Endodermal cell (in vitro differentiated cells): ENCODE data around the gene TSSK6. TPM values are rescaled to one million over a fixed set of nuclear protein-coding genes. Genes with fewer than 3 reads are reported as not detected.

Source experiments
- DNase-seq: peaks from one replicate; pipeline ENCODE4 v3.0.0-alpha.2; 2017
- H3K27ac ChIP-seq: 2 replicates; pipeline ENCODE4 v1.5.1; 2013; ENCODE audit warnings: mild to moderate bottlenecking, low read depth, low read length, moderate library complexity
- H3K27me3 ChIP-seq: 2 replicates; pipeline ENCODE4 v1.6.1; 2013; ENCODE audit warnings: mild to moderate bottlenecking, low read length, moderate library complexity; ENCODE audit not compliant: insufficient read depth, control insufficient read depth, poor library complexity, severe bottlenecking
- H3K36me3 ChIP-seq: 2 replicates; pipeline ENCODE4 v1.7.0; 2013; ENCODE audit warnings: mild to moderate bottlenecking, low read length, moderate library complexity; ENCODE audit not compliant: control insufficient read depth, insufficient read depth
- H3K4me1 ChIP-seq: one replicate; pipeline ENCODE4 v1.7.0; 2013; ENCODE audit warnings: low read length; ENCODE audit not compliant: control insufficient read depth, insufficient read depth
- H3K4me3 ChIP-seq: 2 replicates; pipeline ENCODE4 v1.5.1; 2013; ENCODE audit warnings: mild to moderate bottlenecking, low read length, moderate library complexity
- H3K9ac ChIP-seq: 2 replicates; pipeline ENCODE4 v1.6.1; 2013; ENCODE audit warnings: mild to moderate bottlenecking, low read length, moderate library complexity; ENCODE audit not compliant: poor library complexity, severe bottlenecking; ENCODE audit errors: extremely low read depth
- H3K9me3 ChIP-seq: 2 replicates; pipeline ENCODE4 v1.6.1; 2013; ENCODE audit warnings: mild to moderate bottlenecking, low read length, moderate library complexity; ENCODE audit not compliant: control insufficient read depth
- H3K27ac Mint-ChIP-seq: 2 replicates; pipeline ENCODE4 v1.8.0; 2020; ENCODE audit warnings: mixed read lengths
- H3K27me3 Mint-ChIP-seq: 2 replicates; pipeline ENCODE4 v1.8.0; 2021; ENCODE audit warnings: mild to moderate bottlenecking, mixed read lengths; ENCODE audit not compliant: insufficient read depth
- H3K36me3 Mint-ChIP-seq: 2 replicates; pipeline ENCODE4 v1.8.0; 2020; ENCODE audit warnings: low read depth, mixed read lengths
- H3K4me1 Mint-ChIP-seq: 2 replicates; pipeline ENCODE4 v1.8.0; 2020; ENCODE audit warnings: mixed read lengths
- H3K4me3 Mint-ChIP-seq: 2 replicates; pipeline ENCODE4 v1.8.0; 2020; ENCODE audit warnings: mild to moderate bottlenecking, moderate library complexity, mixed read lengths
- H3K9me3 Mint-ChIP-seq: 2 replicates; pipeline ENCODE4 v1.8.0; 2020; ENCODE audit warnings: mild to moderate bottlenecking, mixed read lengths
- WGBS, 2 experiments: methylation state at CpG; one replicate each; pipeline versions ENCODE4 v1.1.5 to v1.1.7; 2013; ENCODE audit warnings: missing lambda C conversion rate in 2 of 2, mixed read lengths in 1 of 2; ENCODE audit not compliant: insufficient coverage in 1 of 2, insufficient read length in 1 of 2; 5-methylcytosine and 5-hydroxymethylcytosine counted together
- total RNA-seq, 2 donors: library from RNA; stranded (reverse); fragmentation: NEBNext Ultra II Directional in 1 of 2; extraction: Animal tissue kit (Norgen Biotek cat#: 25700) in 1 of 2; gene quantifications; 2 replicates in 1 of 2; 3 replicates in 1 of 2; pipeline ENCODE4 v1.2.1, GENCODE V29; 2021
- TF ChIP-seq, protein P1 (sequence below): fragments of 200-600 bp; sonication (generic); conservative IDR thresholded peaks from 2 replicates; pipeline ENCODE4 v1.5.0; 2021; ENCODE audit warnings: antibody characterized with exemption, mild to moderate bottlenecking

The TSSK6 gene
- total RNA-seq, 2 donors from 2014 or later: 2.9 to 5.0 TPM

DNA sequence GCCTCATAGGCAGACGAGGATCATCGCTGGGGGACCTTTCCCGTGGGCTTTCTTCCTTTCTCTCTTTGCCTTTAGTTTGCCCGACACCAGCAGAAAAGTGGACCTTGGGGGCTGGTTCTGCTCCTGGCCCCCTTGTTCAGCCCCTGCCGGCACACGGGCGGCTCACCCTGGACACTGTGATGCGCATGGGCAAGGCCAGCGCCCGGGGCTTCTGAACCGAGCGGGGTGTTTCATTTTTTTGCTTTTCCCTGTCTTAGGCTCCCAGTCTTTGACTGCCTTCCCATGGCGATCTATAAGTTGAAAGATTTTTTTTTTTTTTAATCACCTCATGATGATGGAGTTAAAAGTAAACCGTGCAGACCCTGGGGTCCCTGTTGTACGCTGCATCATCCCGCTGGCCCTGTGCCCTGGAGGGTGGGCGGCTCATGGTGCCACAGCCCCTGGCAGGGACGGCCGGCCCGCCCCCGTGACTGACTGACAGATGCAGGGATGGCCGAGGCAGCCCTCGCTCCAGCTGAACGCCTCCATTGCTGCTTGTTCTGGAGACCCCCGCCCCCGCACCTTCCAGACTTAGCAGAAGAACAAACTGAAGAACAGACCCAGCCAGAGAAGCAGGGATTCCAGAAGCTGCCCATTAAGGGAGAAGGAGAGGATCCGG, 9.6 kb downstream of the TSSK6 start:
- DNase-seq: no peak
- no peaks in the 10 kb centered on the region for H3K27me3 ChIP-seq
- no peaks in the 10 kb centered on the region for H3K9me3 ChIP-seq
- Mint-ChIP-seq H3K27me3 (no peaks in the 10 kb centered on the region), H3K4me1 (peaks cover 2% of the 10 kb centered on the region), H3K4me3 (no peak overlapping the region), H3K9me3 (no peaks in the 10 kb centered on the region), H3K27ac (no peak overlapping the region), H3K36me3 (peaks cover 59% of the 10 kb centered on the region)
- H3K9ac ChIP-seq: no peak overlapping the region
- no peak overlapping the region for H3K27ac ChIP-seq
- H3K4me1 ChIP-seq: no peaks in the 10 kb centered on the region
- H3K4me3 ChIP-seq: no peak overlapping the region
- 94 to 96% methylated on average over 13 to 27 of the region's 27 CpGs for WGBS, 2 experiments
- TF ChIP-seq, protein P1, sequence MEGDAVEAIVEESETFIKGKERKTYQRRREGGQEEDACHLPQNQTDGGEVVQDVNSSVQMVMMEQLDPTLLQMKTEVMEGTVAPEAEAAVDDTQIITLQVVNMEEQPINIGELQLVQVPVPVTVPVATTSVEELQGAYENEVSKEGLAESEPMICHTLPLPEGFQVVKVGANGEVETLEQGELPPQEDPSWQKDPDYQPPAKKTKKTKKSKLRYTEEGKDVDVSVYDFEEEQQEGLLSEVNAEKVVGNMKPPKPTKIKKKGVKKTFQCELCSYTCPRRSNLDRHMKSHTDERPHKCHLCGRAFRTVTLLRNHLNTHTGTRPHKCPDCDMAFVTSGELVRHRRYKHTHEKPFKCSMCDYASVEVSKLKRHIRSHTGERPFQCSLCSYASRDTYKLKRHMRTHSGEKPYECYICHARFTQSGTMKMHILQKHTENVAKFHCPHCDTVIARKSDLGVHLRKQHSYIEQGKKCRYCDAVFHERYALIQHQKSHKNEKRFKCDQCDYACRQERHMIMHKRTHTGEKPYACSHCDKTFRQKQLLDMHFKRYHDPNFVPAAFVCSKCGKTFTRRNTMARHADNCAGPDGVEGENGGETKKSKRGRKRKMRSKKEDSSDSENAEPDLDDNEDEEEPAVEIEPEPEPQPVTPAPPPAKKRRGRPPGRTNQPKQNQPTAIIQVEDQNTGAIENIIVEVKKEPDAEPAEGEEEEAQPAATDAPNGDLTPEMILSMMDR: no peak
- H3K36me3 ChIP-seq: peaks cover 50% of the 10 kb centered on the region

DNA sequence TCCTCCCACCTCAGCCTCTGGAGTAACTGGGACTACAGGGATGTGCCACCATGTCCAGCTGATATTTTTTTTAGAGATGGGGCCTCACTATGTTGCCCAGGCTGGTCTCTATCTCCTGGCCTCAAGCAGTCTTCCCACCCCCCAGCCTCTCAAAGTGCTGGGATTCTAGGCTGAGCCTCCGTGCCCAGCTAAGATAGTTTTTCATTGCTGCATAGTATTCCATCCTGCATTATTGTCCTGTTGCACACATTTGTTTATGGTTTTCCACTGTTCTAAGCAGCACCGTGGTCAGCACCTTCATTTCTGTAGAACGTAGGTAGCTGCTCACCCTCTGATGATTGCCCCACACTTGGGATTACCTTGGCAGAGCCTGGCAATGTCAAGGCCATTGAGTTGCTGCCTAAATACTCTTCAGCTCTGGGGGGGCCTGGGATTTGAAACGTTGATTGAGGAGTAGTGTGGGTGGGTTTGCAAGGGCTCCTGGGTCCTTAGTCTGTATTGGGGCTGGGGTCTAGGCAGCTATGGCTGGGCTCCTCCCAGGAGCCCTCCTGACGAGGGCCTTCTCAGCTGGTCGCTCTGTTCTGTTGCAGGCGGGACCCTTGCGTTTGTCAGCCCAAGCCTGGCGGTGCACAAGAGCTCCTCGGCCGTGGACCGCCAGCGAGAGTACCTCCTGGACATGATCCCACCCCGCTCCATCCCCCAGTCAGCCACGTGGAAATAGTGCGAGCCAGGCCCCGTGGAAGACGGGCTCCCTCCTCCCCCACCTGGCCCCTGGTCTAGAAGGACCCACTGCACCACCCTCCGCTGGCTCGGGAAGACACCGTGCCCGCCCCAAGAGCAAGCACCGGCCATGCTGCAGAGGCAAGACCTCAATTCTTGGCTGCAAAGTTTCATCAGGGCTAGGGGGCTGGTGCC, 10.3 kb downstream of the TSSK6 start:
- H3K9me3 ChIP-seq: no peaks in the 10 kb centered on the region
- H3K4me1 ChIP-seq: no peaks in the 10 kb centered on the region
- no peak for DNase-seq
- TF ChIP-seq, protein P1: no peak
- no peak overlapping the region for H3K27ac ChIP-seq
- H3K27me3 ChIP-seq: no peaks in the 10 kb centered on the region
- no peak overlapping the region for H3K27ac Mint-ChIP-seq
- peaks cover 2% of the 10 kb centered on the region for H3K4me1 Mint-ChIP-seq
- no peaks in the 10 kb centered on the region for H3K9me3 Mint-ChIP-seq
- no peak overlapping the region for H3K4me3 ChIP-seq
- no peak overlapping the region for H3K9ac ChIP-seq
- peaks cover 53% of the 10 kb centered on the region for H3K36me3 ChIP-seq
- 94 to 97% methylated on average over 10 to 23 of the region's 23 CpGs for WGBS, 2 experiments
- no peaks in the 10 kb centered on the region for H3K27me3 Mint-ChIP-seq
- peaks cover 66% of the 10 kb centered on the region for H3K36me3 Mint-ChIP-seq
- no peak overlapping the region for H3K4me3 Mint-ChIP-seq

DNA sequence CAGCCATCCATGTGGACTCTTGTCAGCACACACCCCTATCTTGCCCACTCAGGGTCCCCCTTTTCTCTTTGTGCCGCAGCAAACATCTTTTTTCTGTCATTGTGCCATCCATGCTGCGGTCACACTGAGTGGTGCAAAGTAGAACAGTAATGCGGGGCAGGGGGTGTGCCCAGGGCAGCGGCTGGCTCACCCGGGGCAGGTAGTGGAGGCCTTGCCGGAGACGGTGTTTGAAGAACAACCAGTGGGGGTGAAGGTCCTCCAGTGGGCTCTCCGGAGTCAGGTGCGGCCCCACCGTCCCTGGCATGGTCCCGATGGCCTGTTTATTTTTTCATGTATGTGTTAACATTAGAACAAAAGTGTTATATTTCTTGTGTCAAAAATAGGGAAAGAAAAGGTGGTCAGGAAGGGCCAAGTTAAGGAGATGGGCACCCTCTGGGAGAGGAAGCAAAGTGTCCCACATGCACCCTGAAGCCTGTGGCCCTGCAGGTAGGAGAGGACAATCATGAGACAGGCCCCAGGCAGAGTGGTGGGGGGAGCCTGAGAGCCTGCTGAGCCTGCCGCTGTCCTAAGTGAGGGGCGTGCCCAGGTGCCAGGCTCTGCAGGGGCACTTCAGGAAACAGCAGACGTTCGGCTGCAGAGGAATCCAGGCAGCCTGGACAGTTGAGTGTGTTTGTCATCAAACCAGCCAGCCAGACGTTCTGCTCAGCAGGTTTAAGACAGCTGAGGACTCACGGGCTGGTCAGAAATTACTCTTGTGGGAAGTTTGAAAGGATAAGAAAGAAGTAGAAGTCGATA, 12.3 kb downstream of the TSSK6 start:
- Mint-ChIP-seq H3K9me3 (no peaks in the 10 kb centered on the region), H3K27me3 (no peaks in the 10 kb centered on the region), H3K36me3 (peaks cover 72% of the 10 kb centered on the region), H3K4me3 (no peak overlapping the region), H3K27ac (no peak overlapping the region), H3K4me1 (peaks cover 2% of the 10 kb centered on the region)
- TF ChIP-seq, protein P1: no peak
- Histone ChIP-seq H3K27ac (no peak overlapping the region), H3K9me3 (no peaks in the 10 kb centered on the region), H3K4me1 (no peaks in the 10 kb centered on the region), H3K4me3 (no peak overlapping the region), H3K9ac (no peak overlapping the region), H3K27me3 (no peaks in the 10 kb centered on the region), H3K36me3 (peaks cover 67% of the 10 kb centered on the region)
- no peak for DNase-seq
- WGBS, 2 experiments: 93 to 97% methylated on average over 13 to 18 of the region's 18 CpGs
